H54 (cell line): ENCODE measurements around the gene AIF1L.

Experiments used
- DNase-seq: peaks from one replicate; pipeline ENCODE4 v3.0.0; 2011; ENCODE audit warnings: low spot score, mixed read lengths; ENCODE audit not compliant: insufficient read length
- FAIRE-seq: peaks from 3 replicates; lab custom pipeline; 2011; peaks lifted over from hg19 to GRCh38; lab: Jason Lieb, UNC
- POLR2A ChIP-seq: IDR thresholded peaks from 2 replicates; pipeline ENCODE4 v1.6.1; 2011; ENCODE audit warnings: low read depth, mild to moderate bottlenecking, low read length

Gene AIF1L

DNA sequence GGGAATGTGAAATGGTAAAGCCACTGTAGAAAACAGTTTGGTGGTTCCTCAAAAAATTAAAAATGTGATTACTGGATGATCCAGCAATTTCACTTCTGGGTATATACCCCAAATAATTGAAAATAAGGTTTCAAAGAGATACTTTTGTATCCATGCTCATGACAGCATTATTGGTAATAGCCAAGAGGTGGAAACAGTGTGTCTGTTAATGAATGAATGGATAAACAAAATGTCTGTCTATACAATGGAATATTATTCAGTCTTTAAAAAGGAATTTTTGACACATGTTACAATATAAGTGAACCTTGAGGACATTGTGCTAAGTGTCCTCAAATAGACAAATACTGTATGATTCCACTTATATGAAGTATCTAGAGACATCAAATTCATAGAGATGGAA, 69.2 kb downstream of the AIF1L start:
- TF ChIP-seq POLR2A = no peak
- DNase-seq = no peak
- FAIRE-seq = no peak

DNA sequence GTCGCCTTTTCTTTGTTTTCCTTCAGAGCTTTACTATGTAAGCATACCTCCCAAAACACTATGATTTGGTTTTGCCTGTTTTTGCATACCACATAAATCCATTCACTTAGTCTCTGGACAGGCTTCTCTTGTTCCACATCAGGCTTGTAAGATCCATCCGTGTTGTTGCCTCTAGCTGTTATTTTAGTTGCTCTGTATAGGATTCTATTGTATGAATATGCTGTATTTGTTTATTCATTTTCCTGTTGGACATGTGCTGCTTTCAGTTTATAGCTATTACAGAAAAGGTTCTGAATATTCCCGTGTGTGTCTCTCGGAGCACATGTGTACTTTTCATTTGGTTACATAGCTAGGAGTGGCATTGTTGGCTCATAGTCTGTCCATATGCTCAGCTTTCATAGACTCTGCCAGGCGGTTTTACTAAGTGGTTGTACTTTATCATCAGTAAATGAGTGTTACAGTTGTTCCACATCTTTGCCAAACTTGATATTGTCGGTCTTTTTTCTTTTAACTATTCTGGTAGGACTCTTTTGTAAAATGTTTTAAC, 70.9 kb downstream of the AIF1L start:
- DNase-seq (no peak), FAIRE-seq (no peak)
- TF ChIP-seq POLR2A = no peak

DNA sequence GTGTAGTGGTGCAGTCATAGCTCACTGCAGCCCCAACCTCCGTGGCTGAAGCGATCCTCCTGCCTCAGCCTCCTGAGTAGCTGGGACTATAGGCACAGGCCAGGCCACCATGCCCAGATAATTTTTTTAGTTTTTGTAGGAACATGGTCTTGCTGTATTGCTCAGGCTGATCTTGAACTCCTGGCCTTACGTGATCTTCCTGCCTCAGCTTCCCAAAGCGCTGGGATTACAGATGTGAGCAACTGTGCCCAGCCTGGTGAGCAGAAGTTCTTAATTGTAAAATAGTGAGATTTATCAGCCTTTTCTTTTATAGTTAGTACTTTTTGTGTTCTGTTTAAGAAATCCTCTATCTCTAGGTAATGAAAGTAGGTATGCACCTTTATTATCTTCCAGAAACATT, 71.6 kb downstream of the AIF1L start:
- TF ChIP-seq POLR2A = no peak
- FAIRE-seq (no peak), DNase-seq (no peak)

DNA sequence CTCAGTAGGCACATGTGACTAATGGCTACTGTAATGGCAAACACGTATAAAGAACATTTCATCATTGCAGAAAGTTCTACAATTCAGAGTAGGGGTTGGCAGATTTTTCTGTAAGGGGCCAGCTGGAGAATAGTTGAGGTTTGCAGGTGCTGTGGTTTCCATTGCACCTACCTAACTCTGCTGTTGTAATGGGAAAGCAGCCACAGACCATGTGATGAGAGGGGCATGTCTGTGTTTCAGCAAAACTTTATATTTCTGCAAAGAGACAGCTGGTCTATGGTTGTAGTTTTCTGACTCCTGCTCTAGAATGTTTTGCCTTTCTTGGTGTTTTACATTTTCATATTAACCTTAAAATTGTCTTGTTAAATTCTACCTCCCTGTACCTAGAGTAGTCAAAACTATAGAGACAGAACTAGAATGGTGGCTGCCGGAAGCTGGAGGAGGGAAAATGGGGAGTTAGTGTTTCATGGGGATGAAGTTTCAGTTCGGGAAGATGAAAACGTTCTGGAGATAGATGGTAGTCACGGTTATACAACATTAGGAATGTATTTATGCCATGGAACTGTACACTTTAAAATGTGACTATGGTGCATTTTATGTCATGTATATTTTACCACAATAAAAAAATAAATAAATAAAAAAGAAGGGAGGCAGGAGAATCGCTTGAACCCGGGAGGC, 73.4 kb downstream of the AIF1L start:
- TF ChIP-seq POLR2A = no peak
- no peak for FAIRE-seq
- no peak for DNase-seq
